ENCODE measurements around the gene PKD1. TPM values are rescaled to one million over a fixed set of nuclear protein-coding genes. Genes with fewer than 3 reads are reported as not detected.

PKD1 gene
- total RNA-seq, 1 experiment from 2014 or later, result 58.9 TPM

- Histone ChIP-seq H3F3A (ENCODE audit: low read length, unreplicated experiment) (no peaks in the 10 kb centered on the region), H3K27ac (ENCODE audit: low read length) (no peak overlapping the region), H3K4me3 (ENCODE audit: low read length) (no peak overlapping the region), H3K36me3 (ENCODE audit: low read depth, low read length) (no peaks in the 10 kb centered on the region), H2AFZ (ENCODE audit: low read length) (no peak overlapping the region), H3K79me2 (ENCODE audit: low read length) (no peaks in the 10 kb centered on the region), H3K9ac (ENCODE audit: low read length) (no peak overlapping the region), H4K20me1 (ENCODE audit: low read length) (no peaks in the 10 kb centered on the region), H3K27me3 (ENCODE audit: low read length) (no peaks in the 10 kb centered on the region), H3K4me1 (ENCODE audit: insufficient read depth, low read length) (no peaks in the 10 kb centered on the region), H3K9me2 (replicated peaks; ENCODE audit: low read length) (no peaks in the 10 kb centered on the region), H3K4me2 (ENCODE audit: low read length) (no peak overlapping the region), H3K9me3 (ENCODE audit: low read length) (no peaks in the 10 kb centered on the region)
- ChIA-PET CTCF (no interaction called here), POLR2A (ENCODE audit: unreplicated experiment) (no interaction called here)
- ATAC-seq (no peak), DNase-seq (no peak)
- TF ChIP-seq CTCF (conservative IDR thresholded peaks at IDR 0.05; ENCODE audit: low read depth, low read length) (no peak), EZH2phosphoT487 (IDR thresholded peaks at IDR 0.05; ENCODE audit: borderline replicate concordance, low read length) (no peak), EZH2 (IDR thresholded peaks at IDR 0.05; ENCODE audit: low read length, unreplicated experiment) (no peak)
- no TSS peak for BruUV-seq (replicated peaks)
- intact Hi-C loops (cut with micrococcal nuclease), result no loop called here
These were observed 52.7 kb downstream of the PKD1 start for GRCh38 chr16:2082983-2083364.

- no peak overlapping the region for H3K27ac ChIP-seq (ENCODE audit: low read length)
- H3K79me2 ChIP-seq (ENCODE audit: low read length), result no peaks in the 10 kb centered on the region
- TF ChIP-seq EZH2 (IDR thresholded peaks at IDR 0.05; ENCODE audit: low read length, unreplicated experiment), result no peak
- no peak for TF ChIP-seq EZH2phosphoT487 (IDR thresholded peaks at IDR 0.05; ENCODE audit: borderline replicate concordance, low read length)
- no peak for TF ChIP-seq CTCF (conservative IDR thresholded peaks at IDR 0.05; ENCODE audit: low read depth, low read length)
- no peak overlapping the region for H2AFZ ChIP-seq (ENCODE audit: low read length)
- no peaks in the 10 kb centered on the region for H3K9me2 ChIP-seq (replicated peaks; ENCODE audit: low read length)
- H4K20me1 ChIP-seq (ENCODE audit: low read length), result no peaks in the 10 kb centered on the region
- no peaks in the 10 kb centered on the region for H3K36me3 ChIP-seq (ENCODE audit: low read depth, low read length)
- no peaks in the 10 kb centered on the region for H3K9me3 ChIP-seq (ENCODE audit: low read length)
- no peak overlapping the region for H3K4me2 ChIP-seq (ENCODE audit: low read length)
- H3K9ac ChIP-seq (ENCODE audit: low read length), result no peak overlapping the region
- no peak for DNase-seq
- H3K4me1 ChIP-seq (ENCODE audit: insufficient read depth, low read length), result no peaks in the 10 kb centered on the region
- no peaks in the 10 kb centered on the region for H3F3A ChIP-seq (ENCODE audit: low read length, unreplicated experiment)
- intact Hi-C loops (cut with micrococcal nuclease), result no loop called here
- no peaks in the 10 kb centered on the region for H3K27me3 ChIP-seq (ENCODE audit: low read length)
- no peak for ATAC-seq
- no peak overlapping the region for H3K4me3 ChIP-seq (ENCODE audit: low read length)
- ChIA-PET POLR2A (ENCODE audit: unreplicated experiment) (no interaction called here), CTCF (no interaction called here)
- no TSS peak for BruUV-seq (replicated peaks)
These were observed 53.3 kb downstream of the PKD1 start for GRCh38 chr16:2082171-2082982.
